ENCODE measurements around the gene TMTC2. TPM values are rescaled to one million over a fixed set of nuclear protein-coding genes. Genes with fewer than 3 reads are reported as not detected.

The TMTC2 gene
- total RNA-seq, 6 experiments from 2014 or later: 0.74 to 1.9 (median 0.96) TPM

DNA sequence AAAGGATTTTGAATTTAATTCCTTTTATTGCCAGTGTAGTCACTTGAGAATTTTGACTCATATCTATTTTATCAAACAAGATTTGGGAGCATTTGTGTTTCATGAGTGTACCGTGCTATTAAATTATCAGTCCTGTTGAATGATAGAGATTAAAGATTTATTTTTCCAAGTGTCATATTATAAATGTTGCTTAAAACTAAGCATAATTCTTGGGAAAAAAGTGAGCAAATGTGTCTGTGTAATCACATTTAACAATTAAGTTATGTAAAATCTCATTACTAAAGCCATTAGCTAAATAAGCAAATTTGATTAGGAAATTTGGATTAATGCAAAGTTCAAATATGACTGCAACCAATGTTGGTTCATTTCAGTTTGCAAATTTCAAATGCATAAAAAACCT lies 266.7 kb downstream of the TMTC2 start:
- intact Hi-C loops (cut with DNase I): no loop called here
- no peaks in the 10 kb centered on the region for H3K27me3 ChIP-seq
- ATAC-seq (no peak), DNase-seq (no peak)
- WGBS (ENCODE audit: insufficient coverage, low coverage, low lambda C conversion rate, missing lambda C conversion rate): 90% methylated on average over 1 of the region's 1 CpG
- H3K9me3 ChIP-seq: no peaks in the 10 kb centered on the region
- H3K4me3 ChIP-seq: no peak overlapping the region
- H3K4me1 ChIP-seq: no peaks in the 10 kb centered on the region
- H3K36me3 ChIP-seq: no peaks in the 10 kb centered on the region
- no peak overlapping the region for H3K27ac ChIP-seq
- TF ChIP-seq, protein P1, sequence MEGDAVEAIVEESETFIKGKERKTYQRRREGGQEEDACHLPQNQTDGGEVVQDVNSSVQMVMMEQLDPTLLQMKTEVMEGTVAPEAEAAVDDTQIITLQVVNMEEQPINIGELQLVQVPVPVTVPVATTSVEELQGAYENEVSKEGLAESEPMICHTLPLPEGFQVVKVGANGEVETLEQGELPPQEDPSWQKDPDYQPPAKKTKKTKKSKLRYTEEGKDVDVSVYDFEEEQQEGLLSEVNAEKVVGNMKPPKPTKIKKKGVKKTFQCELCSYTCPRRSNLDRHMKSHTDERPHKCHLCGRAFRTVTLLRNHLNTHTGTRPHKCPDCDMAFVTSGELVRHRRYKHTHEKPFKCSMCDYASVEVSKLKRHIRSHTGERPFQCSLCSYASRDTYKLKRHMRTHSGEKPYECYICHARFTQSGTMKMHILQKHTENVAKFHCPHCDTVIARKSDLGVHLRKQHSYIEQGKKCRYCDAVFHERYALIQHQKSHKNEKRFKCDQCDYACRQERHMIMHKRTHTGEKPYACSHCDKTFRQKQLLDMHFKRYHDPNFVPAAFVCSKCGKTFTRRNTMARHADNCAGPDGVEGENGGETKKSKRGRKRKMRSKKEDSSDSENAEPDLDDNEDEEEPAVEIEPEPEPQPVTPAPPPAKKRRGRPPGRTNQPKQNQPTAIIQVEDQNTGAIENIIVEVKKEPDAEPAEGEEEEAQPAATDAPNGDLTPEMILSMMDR (IDR thresholded peaks at IDR 0.05): no peak
- TF ChIP-seq POLR2A (IDR thresholded peaks at IDR 0.05): no peak

DNA sequence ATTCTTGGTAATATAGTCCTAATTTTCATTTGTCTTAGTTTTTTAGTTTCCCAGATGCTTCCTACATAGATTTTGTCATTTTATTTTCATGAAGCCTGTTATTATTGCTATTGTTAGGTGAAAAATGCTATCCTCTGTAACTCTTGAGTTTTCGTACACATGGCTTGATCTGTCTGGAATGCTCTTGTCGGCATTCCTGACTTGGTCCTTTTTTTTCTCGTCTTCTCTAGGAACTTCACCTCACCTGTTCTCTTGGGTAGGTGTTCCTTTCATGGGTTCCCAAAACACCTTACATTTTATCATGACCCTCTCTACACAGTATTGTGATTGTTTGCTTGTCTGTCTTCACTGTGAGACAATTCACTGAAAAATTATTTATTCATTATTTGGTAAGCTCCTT lies 267.4 kb downstream of the TMTC2 start:
- H3K36me3 ChIP-seq: no peaks in the 10 kb centered on the region
- ATAC-seq (no peak), DNase-seq (no peak)
- intact Hi-C loops (cut with DNase I): no loop called here
- TF ChIP-seq, protein P1 (IDR thresholded peaks at IDR 0.05): no peak
- no peak for TF ChIP-seq POLR2A (IDR thresholded peaks at IDR 0.05)
- no peaks in the 10 kb centered on the region for H3K4me1 ChIP-seq
- no peak overlapping the region for H3K4me3 ChIP-seq
- 72% methylated on average over 3 of the region's 3 CpGs for WGBS (ENCODE audit: insufficient coverage, low coverage, low lambda C conversion rate, missing lambda C conversion rate)
- H3K27ac ChIP-seq: no peak overlapping the region
- no peaks in the 10 kb centered on the region for H3K27me3 ChIP-seq
- H3K9me3 ChIP-seq: no peaks in the 10 kb centered on the region

DNA sequence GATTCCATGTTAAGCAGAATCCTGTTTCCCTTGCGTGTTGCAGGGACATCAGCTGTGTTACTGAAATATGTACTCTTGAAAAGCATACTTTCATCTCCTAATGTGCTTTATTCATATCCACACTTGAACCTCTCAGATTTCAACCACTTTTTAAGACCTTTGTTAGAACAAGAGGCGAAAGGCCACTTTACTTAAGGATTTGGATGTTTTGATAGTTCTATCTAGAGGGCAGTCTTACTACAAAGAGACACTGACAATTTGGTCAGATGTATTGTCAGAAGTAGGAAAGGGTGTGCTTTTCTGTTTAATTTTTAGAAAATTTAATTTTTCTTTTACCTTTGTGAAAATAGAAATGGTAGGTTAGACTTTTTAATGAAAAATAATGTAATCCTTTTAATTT lies 267.9 kb downstream of the TMTC2 start:
- intact Hi-C loops (cut with DNase I): no loop called here
- no peaks in the 10 kb centered on the region for H3K27me3 ChIP-seq
- H3K27ac ChIP-seq: no peak overlapping the region
- ATAC-seq (no peak), DNase-seq (no peak)
- no peaks in the 10 kb centered on the region for H3K4me1 ChIP-seq
- TF ChIP-seq POLR2A (IDR thresholded peaks at IDR 0.05): no peak
- TF ChIP-seq, protein P1 (IDR thresholded peaks at IDR 0.05): no peak
- H3K9me3 ChIP-seq: no peaks in the 10 kb centered on the region
- 86% methylated on average over 2 of the region's 2 CpGs for WGBS (ENCODE audit: insufficient coverage, low coverage, low lambda C conversion rate, missing lambda C conversion rate)
- H3K36me3 ChIP-seq: no peaks in the 10 kb centered on the region
- no peak overlapping the region for H3K4me3 ChIP-seq

DNA sequence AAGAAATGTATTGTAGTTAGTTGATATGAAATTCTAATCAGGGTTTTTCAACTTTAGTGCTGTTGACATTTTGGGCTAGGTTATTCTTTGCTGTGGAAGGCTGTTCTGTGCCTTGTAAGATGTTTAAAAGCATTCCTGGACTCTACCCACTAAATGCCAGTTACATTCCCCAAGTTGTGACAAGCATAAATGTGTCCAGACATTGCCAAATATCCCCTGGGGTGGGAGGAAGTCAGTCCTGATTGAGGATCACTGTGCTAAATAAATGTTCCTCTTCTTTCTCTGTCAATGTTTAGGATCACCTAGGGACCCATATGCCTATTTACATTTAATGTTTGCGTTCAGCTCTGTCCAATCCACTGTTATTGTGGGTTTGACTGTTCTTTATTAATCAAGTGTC lies 268.3 kb downstream of the TMTC2 start:
- TF ChIP-seq, protein P1 (IDR thresholded peaks at IDR 0.05): no peak
- TF ChIP-seq POLR2A (IDR thresholded peaks at IDR 0.05): no peak
- DNase-seq: no peak
- Histone ChIP-seq H3K9me3 (no peaks in the 10 kb centered on the region), H3K4me3 (no peak overlapping the region), H3K27me3 (no peaks in the 10 kb centered on the region), H3K36me3 (no peaks in the 10 kb centered on the region), H3K4me1 (no peaks in the 10 kb centered on the region), H3K27ac (no peak overlapping the region)
- 83% methylated on average over 1 of the region's 1 CpG for WGBS (ENCODE audit: insufficient coverage, low coverage, low lambda C conversion rate, missing lambda C conversion rate)
- intact Hi-C loops (cut with DNase I): no loop called here
- no peak for ATAC-seq

DNA sequence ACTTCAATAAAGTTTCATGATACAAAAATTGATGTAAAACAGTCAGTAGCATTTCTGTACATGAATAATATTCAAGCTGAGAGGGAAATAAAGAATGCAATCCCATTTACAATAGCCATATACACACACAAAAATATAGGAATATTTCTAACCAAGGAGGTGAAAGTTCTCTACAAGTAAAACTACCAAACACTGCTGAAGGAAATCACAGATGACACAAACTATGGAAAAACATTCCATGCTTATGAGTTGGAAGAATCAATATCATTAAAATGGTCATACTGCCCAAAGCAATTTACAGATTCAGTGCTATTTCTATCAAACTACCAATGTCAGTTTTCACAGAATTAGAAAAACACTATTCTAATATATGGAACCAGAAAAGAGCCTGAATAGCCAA lies 272.3 kb downstream of the TMTC2 start:
- Histone ChIP-seq H3K27me3 (no peaks in the 10 kb centered on the region), H3K4me3 (no peak overlapping the region), H3K27ac (no peak overlapping the region), H3K9me3 (no peaks in the 10 kb centered on the region), H3K36me3 (no peaks in the 10 kb centered on the region), H3K4me1 (no peaks in the 10 kb centered on the region)
- TF ChIP-seq POLR2A (IDR thresholded peaks at IDR 0.05): no peak
- TF ChIP-seq, protein P1 (IDR thresholded peaks at IDR 0.05): no peak
- DNase-seq (no peak), ATAC-seq (no peak)
- intact Hi-C loops (cut with DNase I): no loop called here
